GM23338 (cell line): ENCODE measurements around the gene CACNA2D4.

Experiments
- CREB1 ChIP-seq: fragments of 250-450 bp; sonication (Bioruptor Pico); IDR thresholded peaks from 2 replicates; pipeline ENCODE4 v1.5.0; 2020; ENCODE audit warnings: low read depth, mild to moderate bottlenecking, moderate library complexity
- CTCF ChIP-seq, 2 experiments: fragments of 200-600 bp in 1 of 2; sonication (generic) in 1 of 2; conservative IDR thresholded peaks; 2 replicates each; pipeline versions ENCODE4 v1.5.1 to v1.6.1; 2016 to 2017; ENCODE audit warnings: antibody characterized with exemption in 2 of 2, low read depth in 2 of 2, mild to moderate bottlenecking in 2 of 2, moderate library complexity in 1 of 2
- EZH2 ChIP-seq: fragments of 200-600 bp; sonication (generic); IDR thresholded peaks from one replicate; pipeline ENCODE4 v1.8.0; 2017; ENCODE audit warnings: antibody characterized with exemption, mild to moderate bottlenecking, low read depth; ENCODE audit not compliant: unreplicated experiment
- EZH2phosphoT487 ChIP-seq: fragments of 200-600 bp; sonication (generic); IDR thresholded peaks from one replicate; pipeline ENCODE4 v1.8.1; 2018; ENCODE audit warnings: antibody characterized with exemption; ENCODE audit not compliant: unreplicated experiment
- POLR2AphosphoS5 ChIP-seq: IDR thresholded peaks from 2 replicates; pipeline ENCODE4 v1.6.1; 2016; ENCODE audit warnings: antibody characterized with exemption, low read depth
- REST ChIP-seq: IDR thresholded peaks from one replicate; pipeline ENCODE4 v1.6.1; 2018; ENCODE audit warnings: antibody characterized with exemption; ENCODE audit not compliant: unreplicated experiment

- TF ChIP-seq CTCF (conservative IDR thresholded peaks at IDR 0.05; ENCODE audit: low read depth in 2 of 2) (no peak), REST (no peak), EZH2phosphoT487 (no peak), EZH2 (no peak), POLR2AphosphoS5 (no peak), CREB1 (no peak)
These were observed 170.8 kb downstream of the CACNA2D4 start for GRCh38 chr12:1747609-1748008.
